GM13977 (cell line): ENCODE results near the gene ZNF784.

Experiments
- DNase-seq: peaks from one replicate; pipeline ENCODE4 v3.0.0; 2012; ENCODE audit warnings: low spot score
- in situ Hi-C: fragments of 300-500 bp; cut with MboI; formaldehyde crosslinking; loops from one replicate; pipeline ENCODE4 v1.12.0; 2022; ENCODE audit warnings: low sequenced_read_pairs, low pct_unique_long_range_greater_than_20kb, mixed read lengths, inconsistent platforms; ENCODE audit not compliant: unreplicated experiment
- TF ChIP-seq, protein P1 (sequence below): IDR thresholded peaks from 2 replicates; pipeline ENCODE4 v1.5.1; 2012; ENCODE audit warnings: mild to moderate bottlenecking, control low read depth; ENCODE audit not compliant: insufficient read depth; ENCODE audit errors: extremely low read depth, missing control alignments

Gene ZNF784

DNA sequence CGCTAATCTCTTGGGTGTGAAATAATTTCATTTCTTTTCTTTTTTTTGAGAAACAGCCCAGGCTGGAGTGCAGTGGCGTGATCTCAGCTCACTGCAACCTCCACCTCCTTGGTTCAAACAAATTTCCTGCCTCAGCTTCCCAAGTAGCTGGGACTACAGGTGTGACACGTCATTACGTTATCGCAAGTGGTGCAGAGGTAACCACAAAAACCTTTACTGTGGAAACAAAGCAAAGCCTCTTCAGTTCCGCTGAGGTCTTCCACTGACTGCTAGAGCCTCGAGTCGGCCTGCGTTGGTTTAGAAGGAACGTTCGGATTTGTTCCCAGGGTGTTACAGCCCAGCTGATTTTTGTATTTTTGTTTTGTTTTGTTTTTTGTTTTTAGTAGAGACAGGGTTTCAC, 2.0 kb upstream of the ZNF784 start:
- DNase-seq = no peak
- in situ Hi-C loops = loop anchor here (5.0 kb wide), 1 partner anchor 119 kb away; no protein-coding TSS in a partner anchor
- TF ChIP-seq, protein P1, sequence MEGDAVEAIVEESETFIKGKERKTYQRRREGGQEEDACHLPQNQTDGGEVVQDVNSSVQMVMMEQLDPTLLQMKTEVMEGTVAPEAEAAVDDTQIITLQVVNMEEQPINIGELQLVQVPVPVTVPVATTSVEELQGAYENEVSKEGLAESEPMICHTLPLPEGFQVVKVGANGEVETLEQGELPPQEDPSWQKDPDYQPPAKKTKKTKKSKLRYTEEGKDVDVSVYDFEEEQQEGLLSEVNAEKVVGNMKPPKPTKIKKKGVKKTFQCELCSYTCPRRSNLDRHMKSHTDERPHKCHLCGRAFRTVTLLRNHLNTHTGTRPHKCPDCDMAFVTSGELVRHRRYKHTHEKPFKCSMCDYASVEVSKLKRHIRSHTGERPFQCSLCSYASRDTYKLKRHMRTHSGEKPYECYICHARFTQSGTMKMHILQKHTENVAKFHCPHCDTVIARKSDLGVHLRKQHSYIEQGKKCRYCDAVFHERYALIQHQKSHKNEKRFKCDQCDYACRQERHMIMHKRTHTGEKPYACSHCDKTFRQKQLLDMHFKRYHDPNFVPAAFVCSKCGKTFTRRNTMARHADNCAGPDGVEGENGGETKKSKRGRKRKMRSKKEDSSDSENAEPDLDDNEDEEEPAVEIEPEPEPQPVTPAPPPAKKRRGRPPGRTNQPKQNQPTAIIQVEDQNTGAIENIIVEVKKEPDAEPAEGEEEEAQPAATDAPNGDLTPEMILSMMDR = no peak

- in situ Hi-C loops = loop anchor here (5.0 kb wide), 1 partner anchor 118 kb away; no protein-coding TSS in a partner anchor
- DNase-seq = no peak
These were observed 599 bp upstream of the ZNF784 start for GRCh38 chr19:55625004-55625326.

GRCh38 chr19:55623561-55623960, 805 bp downstream of the ZNF784 start:
- TF ChIP-seq, protein P1 = no peak
- in situ Hi-C loops = loop anchor here (25.0 kb wide), 1 partner anchor 1161 kb away; the partner anchor contains the start of genes CDC42EP5 and LENG9
- DNase-seq = no peak

More at GRCh38 chr19:55625004-55625326, 599 bp upstream of the ZNF784 start:
- TF ChIP-seq, protein P1 = no peak

- TF ChIP-seq, protein P1 = no peak
- in situ Hi-C loops = loop anchor here (25.0 kb wide), 1 partner anchor 1161 kb away; the partner anchor contains the start of genes CDC42EP5 and LENG9
- no peak for DNase-seq
These were observed 1.2 kb downstream of the ZNF784 start for GRCh38 chr19:55623130-55623529.

- TF ChIP-seq, protein P1 = no peak
- DNase-seq = no peak
- in situ Hi-C loops = loop anchor here (25.0 kb wide), 1 partner anchor 1160 kb away; the partner anchor contains the start of genes CDC42EP5 and LENG9
These were observed 2.0 kb downstream of the ZNF784 start for GRCh38 chr19:55622242-55622969.

DNA sequence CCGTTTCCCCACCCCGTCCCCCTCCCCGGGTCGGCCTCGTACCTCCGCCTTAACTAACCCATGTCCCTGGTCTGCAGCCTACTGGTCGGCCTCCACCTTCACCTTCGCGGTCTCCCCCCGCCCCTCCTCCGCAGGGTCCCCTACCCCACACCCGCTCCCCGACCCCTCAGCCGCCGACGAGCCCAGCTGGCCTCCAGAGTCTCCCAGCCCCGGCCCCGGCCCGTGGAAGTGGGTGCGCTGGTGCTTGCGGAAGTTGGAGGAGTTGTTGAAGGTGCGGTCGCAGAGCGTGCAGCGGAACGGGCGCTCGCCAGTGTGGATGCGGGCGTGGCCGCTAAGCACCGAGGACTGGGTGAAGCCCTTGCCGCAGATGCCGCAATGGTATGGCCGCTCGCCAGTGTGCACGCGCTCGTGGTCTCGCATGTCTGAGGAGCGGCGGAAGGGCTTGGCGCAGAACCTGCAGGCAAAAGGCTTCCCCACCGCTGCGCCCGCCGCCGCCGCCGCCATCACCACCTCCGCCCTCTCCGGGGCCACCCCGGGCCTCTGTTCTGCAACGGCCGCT, 2.6 kb downstream of the ZNF784 start:
- TF ChIP-seq, protein P1 = no peak

More for the DNA sequence above, 2.6 kb downstream of the ZNF784 start:
- in situ Hi-C loops = loop anchor here (25.0 kb wide), 1 partner anchor 1159 kb away; the partner anchor contains the start of genes CDC42EP5 and LENG9
- DNase-seq = no peak
